Spleen (tissue), 7 donors: ENCODE measurements around the gene RAB33B.

Source experiments
- CTCF ChIP-seq, 11 experiments: fragments of 200-600 bp in 7 of 11; fragments of 450-650 bp in 4 of 11; sonication (generic) in 4 of 11; IDR thresholded peaks in 8 of 11; conservative IDR thresholded peaks in 3 of 11; 1 replicate in 7 of 11; 2 replicates in 4 of 11; pipeline versions ENCODE4 v1.4.0 to v1.8.0; 2016 to 2021; ENCODE audit warnings: antibody characterized with exemption in 11 of 11, inconsistent platforms in 4 of 11, mild to moderate bottlenecking in 1 of 11
- POLR2A ChIP-seq, 3 donors: fragments of 450-650 bp; IDR thresholded peaks; one replicate each; pipeline ENCODE4 v1.5.1; 2017; ENCODE audit warnings: antibody characterized with exemption in 3 of 3, mild to moderate bottlenecking in 1 of 3
- donor health status: DM: no; HTN: no; CAD: no; lungs with moderate emphysema.
- donor health status: DM: no; HTN: no; CAD: no.
- donor health status: DM: no; HTN: no; CAD: no.

GRCh38 chr4:139476363-139476762 lies 22.4 kb downstream of the RAB33B start:
- TF ChIP-seq CTCF (IDR thresholded peaks at IDR 0.05 in 8 of 11, conservative IDR thresholded peaks at IDR 0.05 in 3 of 11) (no peak), POLR2A (IDR thresholded peaks at IDR 0.05) (no peak)
